NCI-H2029 (cell line): ENCODE results near the gene TGM2.

Experiments used
- DNase-seq: peaks from one replicate; lab custom pipeline; 2025; lab: John Stamatoyannopoulos, UW

The TGM2 gene

DNA sequence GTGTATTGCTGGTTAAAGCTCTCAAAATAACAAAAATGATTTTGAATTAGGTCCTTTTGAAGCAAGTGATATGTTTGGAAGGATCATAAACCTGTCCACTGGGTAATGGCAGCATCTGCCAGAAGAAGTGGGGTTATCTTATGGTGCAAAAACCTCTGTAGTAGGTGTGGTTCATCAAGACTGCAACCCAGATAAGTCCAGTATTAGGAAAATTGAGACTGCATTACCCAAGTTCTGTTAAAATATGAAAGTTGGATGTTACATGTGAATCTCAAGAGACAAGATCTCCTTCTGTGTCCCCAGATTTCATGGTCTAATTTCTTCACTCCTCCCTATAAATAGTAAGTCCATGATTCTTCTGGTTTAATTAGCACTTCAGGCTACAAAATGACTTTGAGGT, 72.2 kb downstream of the TGM2 start:
- DNase-seq = no peak

DNA sequence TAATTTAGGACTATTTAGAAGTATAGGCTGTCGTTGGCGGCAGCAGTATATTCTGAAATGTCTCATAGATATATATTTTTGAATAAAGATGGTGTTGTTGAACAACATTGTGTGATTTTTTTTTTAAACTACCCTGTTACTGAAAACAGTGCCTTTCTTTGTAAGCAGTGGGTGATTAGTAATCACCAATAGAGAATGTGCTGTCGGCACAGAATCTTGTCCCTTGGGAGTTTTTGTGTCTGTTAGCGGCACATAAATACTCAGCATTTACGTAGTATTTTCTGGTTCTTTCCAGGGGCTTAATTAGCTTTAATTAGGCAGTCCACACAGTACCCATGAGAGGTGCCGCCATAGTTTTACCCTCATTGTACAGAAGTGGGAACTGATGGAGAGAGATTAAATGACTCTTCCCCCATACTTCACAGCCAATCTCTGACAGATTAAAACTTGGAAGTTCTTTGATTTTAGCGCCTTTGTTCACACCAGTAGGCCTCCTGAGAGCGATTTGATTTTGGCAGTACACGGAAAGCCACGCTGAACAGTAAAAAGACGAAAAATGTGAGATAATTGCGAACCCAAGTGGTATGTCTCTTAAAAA, 72.7 kb downstream of the TGM2 start:
- no peak for DNase-seq

DNA sequence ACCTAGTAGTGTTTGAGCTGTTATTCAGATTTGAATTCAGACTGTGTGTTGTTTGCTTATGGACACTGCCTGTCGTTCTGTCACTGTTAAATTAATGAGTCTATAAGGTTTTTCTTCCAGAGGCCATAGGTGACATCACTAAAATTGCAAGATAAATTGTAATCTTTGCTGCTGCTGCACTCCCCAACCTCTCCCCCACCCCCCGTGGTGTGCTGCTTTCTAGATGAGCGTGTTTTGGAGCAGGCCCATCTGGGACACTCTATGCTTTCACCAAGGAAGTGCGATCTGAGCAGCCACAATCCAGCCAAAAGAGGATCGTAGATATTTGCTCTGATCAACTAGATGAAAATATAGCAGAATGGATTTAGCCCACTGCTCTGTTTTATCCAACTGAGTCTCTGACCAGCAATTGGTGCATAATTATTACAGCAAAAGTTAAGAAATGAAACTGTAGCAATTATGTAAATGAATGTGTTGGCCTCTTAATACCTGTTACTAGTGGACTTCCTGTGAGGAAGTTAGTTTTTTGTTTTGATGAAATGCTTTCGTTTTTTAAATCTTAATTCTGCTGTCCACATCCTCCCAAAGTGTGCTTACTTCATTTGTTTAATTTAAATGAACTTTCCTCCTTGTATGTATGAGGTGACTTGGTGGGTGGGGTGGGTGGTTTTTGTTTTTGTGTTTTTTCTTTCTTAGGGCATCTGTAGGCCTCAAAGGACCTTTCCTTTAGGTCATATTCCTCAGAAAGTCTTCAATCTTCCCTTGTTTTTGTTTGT, 73.4 kb downstream of the TGM2 start:
- no peak for DNase-seq

DNA sequence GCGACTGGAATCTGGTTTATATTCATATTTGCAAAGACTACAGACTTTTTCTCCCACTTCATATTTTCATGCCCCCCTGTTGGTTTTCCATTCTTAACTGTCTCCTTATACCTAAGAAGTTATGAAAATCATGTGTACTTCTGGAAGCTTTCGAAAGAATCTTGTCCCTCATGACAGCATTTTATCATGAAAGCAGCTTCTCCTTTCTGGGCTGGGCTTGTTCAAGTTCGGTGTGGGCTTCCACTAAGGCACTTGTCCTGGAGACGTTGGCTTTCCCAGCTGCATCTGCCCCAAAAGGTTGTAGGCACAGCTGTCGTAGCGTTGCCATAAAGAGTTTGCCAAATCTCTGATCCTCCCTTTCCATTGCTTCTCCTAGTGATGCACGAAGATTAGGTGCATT, 75.0 kb downstream of the TGM2 start:
- no peak for DNase-seq

DNA sequence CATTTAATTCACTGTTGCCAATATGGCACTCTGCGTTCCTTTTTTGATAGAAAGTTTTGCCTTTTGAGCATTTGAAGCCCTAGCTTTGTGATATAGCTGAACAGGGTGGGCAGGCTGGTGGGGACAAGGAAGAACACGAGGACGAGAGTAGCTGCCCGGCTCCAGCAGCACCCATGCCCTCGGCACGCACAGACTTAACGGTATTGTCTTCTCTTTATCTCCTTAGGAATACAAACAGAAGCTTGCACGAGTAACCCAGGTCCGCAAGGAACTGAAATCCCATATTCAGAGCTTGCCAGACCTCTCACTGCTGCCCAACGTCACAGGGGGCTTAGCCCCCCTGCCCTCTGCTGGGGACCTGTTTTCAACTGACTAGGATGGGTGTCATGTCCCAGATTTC, 75.6 kb downstream of the TGM2 start:
- DNase-seq = no peak

DNA sequence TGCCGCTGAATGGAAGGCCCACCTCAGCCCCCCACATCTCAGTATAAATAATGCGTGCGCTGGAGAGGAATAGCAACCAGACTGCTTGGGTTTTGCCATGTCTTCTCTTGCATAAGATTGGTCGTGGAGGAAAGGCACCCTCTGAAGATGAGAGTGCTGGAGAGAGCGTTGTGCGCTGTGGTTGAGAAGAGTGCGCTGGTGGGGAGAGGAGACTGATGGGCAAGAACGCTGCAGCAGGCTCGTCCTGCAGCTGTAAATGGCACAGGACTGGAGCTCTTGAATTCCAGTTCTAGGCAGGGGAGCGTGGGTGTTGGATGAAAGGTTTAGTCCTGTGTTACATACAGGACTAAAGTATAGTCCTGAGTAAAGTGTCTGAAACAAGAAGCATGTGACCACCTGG, 80.0 kb downstream of the TGM2 start:
- no peak for DNase-seq

DNA sequence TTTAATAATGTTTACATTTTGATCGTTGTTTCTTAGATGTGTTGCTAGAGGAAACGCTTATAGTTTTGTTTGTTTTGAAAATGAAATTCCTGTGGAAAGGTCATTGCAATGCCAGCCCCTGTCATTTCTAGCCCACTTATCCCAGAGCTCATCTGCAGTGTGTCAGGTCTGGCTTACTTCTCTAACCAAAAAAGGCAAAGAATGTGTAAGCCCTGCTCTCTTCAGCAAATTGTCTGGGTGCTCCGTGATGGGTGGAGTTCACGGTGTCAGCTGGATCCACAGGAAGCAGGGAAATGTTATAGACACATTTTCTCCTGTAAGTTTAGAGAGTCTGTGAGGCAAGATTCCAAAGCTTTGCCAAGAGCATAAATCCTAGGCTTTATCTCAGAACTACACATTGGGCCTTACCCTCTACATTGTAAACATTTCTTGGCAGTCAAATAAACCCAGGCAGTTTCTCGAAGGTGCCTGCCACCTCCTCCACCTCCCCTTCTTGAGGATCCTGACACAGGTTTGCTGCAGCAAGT, 80.6 kb downstream of the TGM2 start:
- no peak for DNase-seq

DNA sequence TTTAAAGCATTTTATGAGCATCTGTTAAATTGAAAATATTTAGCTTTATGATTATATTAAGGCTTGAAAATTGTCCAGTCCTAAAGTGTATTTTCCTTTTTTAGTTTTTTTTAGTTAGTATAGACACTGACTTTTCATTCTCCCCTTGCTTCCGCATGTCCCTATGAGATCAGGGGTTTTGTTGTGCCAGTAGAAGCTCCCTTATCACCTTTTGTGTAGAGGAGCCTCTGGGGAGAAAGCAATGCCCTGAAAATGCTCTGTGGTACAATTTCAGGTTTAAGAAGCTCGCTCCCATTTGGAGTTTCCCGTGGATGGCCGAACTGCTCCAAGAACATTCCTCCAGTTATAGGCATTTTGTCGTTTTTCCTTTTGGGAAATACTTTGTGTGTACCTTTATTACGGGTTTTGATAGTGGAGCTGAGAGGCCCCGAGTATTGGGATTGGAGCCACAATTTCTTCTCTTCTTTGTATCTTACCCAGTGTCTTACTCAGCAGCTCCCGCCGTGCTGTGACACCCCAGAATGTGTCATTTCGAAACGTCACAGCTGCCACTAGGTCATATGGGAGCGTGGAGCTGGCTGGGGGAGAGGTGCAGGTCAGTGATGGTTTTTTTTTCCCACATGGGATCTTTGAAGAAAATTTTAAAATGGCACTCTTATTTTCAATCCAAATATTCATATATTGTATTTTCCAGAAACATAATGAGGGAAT, 81.6 kb downstream of the TGM2 start:
- no peak for DNase-seq

DNA sequence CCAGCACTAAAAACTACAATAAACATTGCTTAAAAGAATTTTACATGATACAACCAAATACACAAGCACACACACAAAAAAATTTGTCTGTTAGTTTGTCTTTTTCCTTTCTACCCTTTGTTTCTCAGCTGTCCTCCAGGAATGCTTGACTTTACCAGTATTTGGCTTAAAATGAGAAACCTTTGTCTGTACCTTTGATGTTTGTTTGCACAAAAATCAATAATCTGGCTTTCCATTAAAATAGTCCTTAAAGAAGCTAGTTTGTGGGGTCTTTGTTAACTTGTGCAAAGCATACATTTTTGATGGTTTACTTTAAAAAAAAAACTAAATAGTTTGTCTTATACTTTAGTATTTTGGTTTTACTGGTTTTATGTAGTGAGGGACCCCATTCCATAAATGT, 82.2 kb downstream of the TGM2 start:
- no peak for DNase-seq

DNA sequence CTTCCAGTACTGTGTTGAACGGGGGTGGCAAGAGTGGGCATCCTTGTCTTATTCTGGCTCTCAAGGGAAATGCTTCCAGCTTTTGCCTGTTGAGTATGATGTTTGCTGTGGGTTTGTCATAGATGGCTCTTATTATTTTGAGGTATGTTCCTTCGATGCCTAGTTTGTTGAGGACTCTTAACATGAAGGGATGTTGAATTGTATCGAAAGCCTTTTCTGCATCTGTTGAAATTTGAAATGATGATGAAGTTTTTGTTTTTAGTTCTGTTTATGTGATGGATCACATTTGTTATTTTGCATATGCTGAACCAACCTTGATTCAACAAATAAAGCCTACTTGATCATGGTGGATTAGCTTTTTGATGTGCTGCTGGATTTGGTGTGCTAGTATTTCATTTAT, 83.5 kb downstream of the TGM2 start:
- no peak for DNase-seq

DNA sequence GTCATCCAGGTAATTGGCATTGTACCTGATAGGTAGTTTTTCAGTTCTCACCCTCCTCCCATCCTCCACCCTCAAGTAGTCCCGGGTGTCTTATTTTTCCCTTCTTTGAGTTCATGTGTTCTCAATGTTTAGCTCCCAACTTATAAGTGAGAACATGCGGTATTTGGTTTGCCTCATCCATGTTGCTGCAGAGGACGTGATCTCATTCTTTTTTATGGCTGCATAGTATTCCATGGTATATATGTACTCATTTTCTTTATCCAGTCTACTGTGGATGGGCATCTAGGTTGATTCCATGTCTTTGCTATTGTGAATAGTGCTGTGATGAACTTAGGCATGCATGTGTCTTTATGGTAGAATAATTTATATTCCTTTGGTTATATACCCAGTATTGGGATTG, 85.7 kb downstream of the TGM2 start:
- no peak for DNase-seq

DNA sequence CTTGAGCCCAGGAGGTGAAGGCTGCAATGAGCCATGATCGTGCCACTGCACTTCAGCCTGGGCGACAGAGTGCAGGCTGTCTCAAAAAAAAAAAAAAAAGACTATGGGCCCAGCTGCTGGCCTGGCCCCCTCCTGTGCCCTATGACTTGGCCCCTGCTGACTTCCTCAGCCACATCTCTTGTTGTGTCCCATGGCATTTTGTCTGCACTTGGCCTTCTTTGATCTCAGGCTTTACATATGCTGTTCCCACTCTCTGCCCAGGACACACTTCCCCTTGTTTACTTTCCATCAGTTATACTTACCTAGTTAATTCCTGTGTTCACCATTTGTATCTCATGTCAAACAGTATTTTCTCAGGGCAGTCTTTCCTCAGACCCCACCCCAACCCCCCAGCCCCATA, 87.0 kb downstream of the TGM2 start:
- DNase-seq = no peak
